Pons (tissue), 1 donor: ENCODE data around the gene POLG.
"Not testable (repeated sequence)": the region's sequence is repeated elsewhere in the genome, so short reads cannot be mapped to it uniquely, and the experiment has no call there.

Experiments
- DNase-seq: peaks from one replicate; pipeline ENCODE4 v3.0.0-alpha.2; 2016; ENCODE audit warnings: low spot score

Gene POLG

DNA sequence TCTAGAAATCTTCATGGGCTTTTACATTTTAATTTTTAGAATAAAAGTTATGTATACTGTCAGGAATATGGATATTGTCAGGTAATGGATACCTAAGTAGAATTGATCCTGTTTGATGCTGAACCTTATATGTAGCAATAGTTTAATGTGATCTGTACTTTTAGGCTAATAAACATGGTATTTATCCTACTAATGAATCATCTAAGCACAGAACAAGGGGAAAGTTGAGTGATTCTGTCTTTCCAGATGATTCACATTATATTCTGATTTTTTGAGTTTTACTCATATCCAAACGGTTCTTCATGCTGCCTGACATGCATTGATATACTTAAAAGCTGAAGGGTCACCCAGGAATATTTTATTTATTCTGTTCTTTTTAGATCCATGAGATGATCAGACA is 56.3 kb downstream of the POLG start:
- no peak for DNase-seq

DNA sequence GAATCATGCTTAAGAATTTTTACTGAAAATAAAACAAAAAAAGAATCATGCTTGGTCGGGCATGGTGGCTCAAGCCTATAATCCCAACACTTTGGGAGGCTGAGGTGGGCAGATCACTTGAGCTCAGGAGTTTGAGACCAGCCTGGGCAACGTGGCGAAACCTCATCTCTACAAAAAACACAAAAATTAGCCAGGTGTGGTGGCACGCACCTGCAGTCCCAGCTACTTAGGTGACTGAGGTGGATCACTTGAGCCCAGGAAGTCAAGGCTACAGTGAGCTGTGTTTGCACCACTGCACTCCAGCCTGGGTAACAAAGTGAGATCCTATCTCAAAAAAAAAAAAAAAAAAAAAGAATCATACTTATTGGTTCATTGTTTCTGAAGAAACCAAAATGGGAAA is 57.3 kb downstream of the POLG start:
- DNase-seq, result not testable (repeated sequence)
